GM06990 (cell line): ENCODE results near the gene CLCA1.

Experiments
- DNase-seq: peaks from one replicate; pipeline ENCODE4 v3.0.0-alpha.2; 2011; ENCODE audit not compliant: insufficient read length; ENCODE audit errors: extremely low read depth
- H3K27me3 ChIP-seq: replicated peaks from 2 replicates; pipeline ENCODE4 v1.6.0; 2011; ENCODE audit warnings: low read length; ENCODE audit not compliant: control insufficient read depth, insufficient read depth
- H3K36me3 ChIP-seq: 2 replicates; pipeline ENCODE4 v1.5.1; 2011; ENCODE audit warnings: low read length; ENCODE audit not compliant: control insufficient read depth, insufficient read depth
- H3K4me3 ChIP-seq: replicated peaks from 2 replicates; pipeline ENCODE4 v1.5.1; 2011; ENCODE audit warnings: low read depth, mild to moderate bottlenecking, control low read depth, low read length
- CTCF ChIP-seq: IDR thresholded peaks from 2 replicates; pipeline ENCODE4 v1.5.1; 2011; ENCODE audit warnings: low read length, control low read depth, mild to moderate bottlenecking, inconsistent platforms; ENCODE audit not compliant: insufficient read depth, poor library complexity, severe bottlenecking

The CLCA1 gene

GRCh38 chr1:86472767-86473166 is 4.0 kb downstream of the CLCA1 start:
- Histone ChIP-seq H3K4me3 (no peak overlapping the region), H3K27me3 (no peaks in the 10 kb centered on the region), H3K36me3 (no peaks in the 10 kb centered on the region)
- TF ChIP-seq CTCF, result no peak
- DNase-seq, result no peak

GRCh38 chr1:86477256-86477655 is 8.5 kb downstream of the CLCA1 start:
- no peak for TF ChIP-seq CTCF
- H3K4me3 ChIP-seq, result no peak overlapping the region
- no peaks in the 10 kb centered on the region for H3K27me3 ChIP-seq
- no peak for DNase-seq
- H3K36me3 ChIP-seq, result no peaks in the 10 kb centered on the region

GRCh38 chr1:86477682-86478081 is 9.0 kb downstream of the CLCA1 start:
- Histone ChIP-seq H3K27me3 (no peaks in the 10 kb centered on the region), H3K4me3 (no peak overlapping the region), H3K36me3 (no peaks in the 10 kb centered on the region)
- TF ChIP-seq CTCF, result no peak
- no peak for DNase-seq

GRCh38 chr1:86478416-86479156 is 9.9 kb downstream of the CLCA1 start:
- no peak overlapping the region for H3K4me3 ChIP-seq
- TF ChIP-seq CTCF, result no peak

GRCh38 chr1:86481966-86482365 is 13.2 kb downstream of the CLCA1 start:
- TF ChIP-seq CTCF, result no peak

More at GRCh38 chr1:86478416-86479156, 9.9 kb downstream of the CLCA1 start:
- no peak for DNase-seq
- H3K36me3 ChIP-seq, result no peaks in the 10 kb centered on the region
- no peaks in the 10 kb centered on the region for H3K27me3 ChIP-seq

More at GRCh38 chr1:86481966-86482365, 13.2 kb downstream of the CLCA1 start:
- Histone ChIP-seq H3K4me3 (no peak overlapping the region), H3K36me3 (no peaks in the 10 kb centered on the region), H3K27me3 (no peaks in the 10 kb centered on the region; the same call in 1 of the 2 replicates)
- no peak for DNase-seq
